ENCODE results near the gene KAZN.
"Not testable (repeated sequence)": the region's sequence is repeated elsewhere in the genome, so short reads cannot be mapped to it uniquely, and the experiment has no call there.

Gene KAZN

DNA sequence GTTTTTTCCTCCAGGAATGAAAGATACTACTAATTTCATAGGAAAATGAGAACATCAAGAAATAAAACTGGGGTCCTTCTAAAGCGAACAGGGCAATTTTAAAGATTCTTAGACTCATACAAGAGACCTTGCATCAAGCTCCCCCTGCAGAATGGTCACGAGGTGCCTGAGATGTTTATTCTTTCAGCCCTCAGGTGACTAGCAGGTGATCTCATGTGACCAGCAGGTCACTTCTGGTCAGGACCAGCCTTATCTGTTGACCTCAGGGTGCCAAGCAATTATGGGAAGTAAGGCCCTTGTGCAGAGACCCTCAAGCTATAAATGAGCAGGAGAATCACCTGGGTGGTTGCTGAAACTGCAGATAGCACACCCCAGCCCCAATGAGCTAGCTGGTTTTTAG lies 534.5 kb downstream of the KAZN start:
- no peaks in the 10 kb centered on the region for H3K4me1 ChIP-seq (ENCODE audit: control insufficient read depth in 1 of 2, insufficient read depth in 1 of 2, low read depth in 1 of 2, low read length in 1 of 2)
- H3K36me3 ChIP-seq, result no peaks in the 10 kb centered on the region
- no peak overlapping the region for H3K4me3 ChIP-seq (ENCODE audit: low read depth in 1 of 2, low read length in 1 of 2)
- H3K27ac ChIP-seq, result no peak overlapping the region
- TF ChIP-seq, protein P1, sequence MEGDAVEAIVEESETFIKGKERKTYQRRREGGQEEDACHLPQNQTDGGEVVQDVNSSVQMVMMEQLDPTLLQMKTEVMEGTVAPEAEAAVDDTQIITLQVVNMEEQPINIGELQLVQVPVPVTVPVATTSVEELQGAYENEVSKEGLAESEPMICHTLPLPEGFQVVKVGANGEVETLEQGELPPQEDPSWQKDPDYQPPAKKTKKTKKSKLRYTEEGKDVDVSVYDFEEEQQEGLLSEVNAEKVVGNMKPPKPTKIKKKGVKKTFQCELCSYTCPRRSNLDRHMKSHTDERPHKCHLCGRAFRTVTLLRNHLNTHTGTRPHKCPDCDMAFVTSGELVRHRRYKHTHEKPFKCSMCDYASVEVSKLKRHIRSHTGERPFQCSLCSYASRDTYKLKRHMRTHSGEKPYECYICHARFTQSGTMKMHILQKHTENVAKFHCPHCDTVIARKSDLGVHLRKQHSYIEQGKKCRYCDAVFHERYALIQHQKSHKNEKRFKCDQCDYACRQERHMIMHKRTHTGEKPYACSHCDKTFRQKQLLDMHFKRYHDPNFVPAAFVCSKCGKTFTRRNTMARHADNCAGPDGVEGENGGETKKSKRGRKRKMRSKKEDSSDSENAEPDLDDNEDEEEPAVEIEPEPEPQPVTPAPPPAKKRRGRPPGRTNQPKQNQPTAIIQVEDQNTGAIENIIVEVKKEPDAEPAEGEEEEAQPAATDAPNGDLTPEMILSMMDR (IDR thresholded peaks at IDR 0.05), result no peak
- H3K9me3 ChIP-seq, result no peaks in the 10 kb centered on the region
- H3K27me3 ChIP-seq, result peaks cover 37% of the 10 kb centered on the region

DNA sequence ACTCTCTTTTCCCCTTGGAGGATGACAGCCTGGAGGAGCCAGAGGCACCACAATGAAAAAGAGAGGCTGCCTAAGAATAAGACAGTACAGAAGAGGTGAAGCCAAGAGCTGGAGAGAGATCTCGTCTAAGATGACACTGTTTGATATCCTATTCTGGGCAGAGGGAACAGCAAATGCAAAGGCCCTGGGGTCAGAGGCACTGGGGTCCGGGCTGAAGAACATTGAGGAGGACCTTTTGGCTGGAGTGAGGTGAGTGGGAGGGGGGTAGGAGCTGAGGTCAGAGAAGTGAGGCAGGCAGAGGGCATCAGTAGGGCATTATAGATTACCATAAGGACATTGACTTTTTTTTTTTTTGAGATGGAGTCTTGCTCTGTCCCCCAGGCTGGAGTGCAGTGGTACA lies 535.8 kb downstream of the KAZN start:
- Histone ChIP-seq H3K27ac (no peak overlapping the region), H3K36me3 (no peaks in the 10 kb centered on the region), H3K9me3 (no peaks in the 10 kb centered on the region), H3K27me3 (peaks cover 37% of the 10 kb centered on the region), H3K4me3 (ENCODE audit: low read depth in 1 of 2, low read length in 1 of 2) (no peak overlapping the region), H3K4me1 (ENCODE audit: control insufficient read depth in 1 of 2, insufficient read depth in 1 of 2, low read depth in 1 of 2, low read length in 1 of 2) (no peaks in the 10 kb centered on the region)
- TF ChIP-seq, protein P1 (IDR thresholded peaks at IDR 0.05), result no peak

DNA sequence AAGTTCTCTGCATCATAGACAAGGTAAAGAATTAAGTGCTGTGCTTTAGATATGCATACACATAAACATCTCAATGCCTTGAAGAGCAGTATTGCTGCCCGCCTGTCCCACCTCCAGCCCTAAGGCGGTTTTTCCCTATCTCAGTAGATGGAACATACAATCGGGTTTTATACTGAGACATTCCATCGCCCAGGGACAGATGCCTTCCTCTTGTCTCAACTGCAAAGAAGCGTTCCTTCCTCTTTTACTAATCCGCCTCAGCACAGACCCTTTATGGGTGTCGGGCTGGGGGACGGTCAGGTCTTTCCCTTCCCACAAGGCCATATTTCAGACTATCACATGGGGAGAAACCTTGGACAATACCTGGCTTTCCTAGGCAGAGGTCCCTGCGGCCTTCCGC lies 537.1 kb downstream of the KAZN start:
- not testable (repeated sequence) for H3K36me3 ChIP-seq; H3K9me3 ChIP-seq; H3K4me3 ChIP-seq (ENCODE audit: low read depth in 1 of 2, low read length in 1 of 2); H3K4me1 ChIP-seq (ENCODE audit: control insufficient read depth in 1 of 2, insufficient read depth in 1 of 2, low read depth in 1 of 2, low read length in 1 of 2); H3K27ac ChIP-seq
- H3K27me3 ChIP-seq, result peaks cover 39% of the 10 kb centered on the region

DNA sequence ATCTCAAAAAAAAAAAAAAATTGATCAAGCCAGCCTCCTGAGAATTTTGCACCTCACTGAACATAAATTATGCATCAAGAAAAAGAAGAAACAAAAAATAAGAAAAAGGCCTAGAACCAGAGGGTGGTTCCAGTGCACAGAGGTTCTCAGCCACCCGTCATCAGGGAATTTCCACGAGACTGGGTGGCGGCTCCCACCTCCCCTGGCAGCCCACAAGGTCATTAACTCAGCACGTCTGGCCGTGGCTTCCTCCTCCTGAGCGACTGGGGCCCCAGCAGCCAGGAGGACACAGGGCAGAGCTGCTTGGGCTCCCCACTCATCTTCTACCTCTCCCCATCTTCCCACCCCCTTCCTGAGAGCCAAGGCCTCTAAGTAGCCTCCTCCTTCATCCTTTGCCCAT lies 539.3 kb downstream of the KAZN start:
- Histone ChIP-seq H3K27me3 (peaks cover 60% of the 10 kb centered on the region), H3K36me3 (no peaks in the 10 kb centered on the region), H3K27ac (no peak overlapping the region), H3K9me3 (no peaks in the 10 kb centered on the region), H3K4me3 (ENCODE audit: low read depth in 1 of 2, low read length in 1 of 2) (no peak overlapping the region), H3K4me1 (ENCODE audit: control insufficient read depth in 1 of 2, insufficient read depth in 1 of 2, low read depth in 1 of 2, low read length in 1 of 2) (no peaks in the 10 kb centered on the region)
- TF ChIP-seq, protein P1 (IDR thresholded peaks at IDR 0.05), result no peak

DNA sequence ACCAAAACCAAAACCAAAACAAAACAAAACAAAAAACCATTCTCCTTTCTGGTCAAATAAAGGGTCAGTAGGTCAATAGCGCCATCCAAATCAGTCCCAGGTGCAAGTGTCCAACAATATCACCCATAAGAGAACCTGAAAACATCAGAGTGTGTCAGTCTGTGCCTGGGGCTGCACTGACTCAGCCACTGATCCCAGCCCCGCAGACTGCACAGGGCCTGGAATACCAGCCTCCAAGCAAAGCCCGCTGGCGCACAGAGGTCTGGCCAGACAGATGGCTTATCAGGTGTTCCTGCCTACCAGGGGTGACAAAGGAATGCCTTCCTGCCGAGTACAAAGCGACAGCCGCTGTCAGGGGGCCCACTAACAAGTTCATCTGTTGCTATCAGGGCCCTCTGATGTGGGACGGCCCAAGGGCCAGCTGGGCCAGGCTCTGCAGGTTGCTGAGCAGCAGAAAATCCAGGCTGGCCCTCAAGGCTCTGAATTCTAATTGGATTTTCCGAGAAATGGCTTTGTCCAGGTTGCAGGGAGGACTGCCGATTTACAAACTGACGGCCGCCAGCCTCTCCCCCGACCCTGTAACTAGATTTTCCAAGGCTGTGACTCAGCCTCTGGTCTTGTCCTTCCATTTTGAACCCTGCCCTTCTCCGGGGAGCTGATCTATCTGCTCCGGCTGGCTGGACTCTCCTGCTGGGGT lies 541.3 kb downstream of the KAZN start:
- no peak overlapping the region for H3K4me3 ChIP-seq (ENCODE audit: low read depth in 1 of 2, low read length in 1 of 2)
- H3K27me3 ChIP-seq, result peaks cover 54% of the 10 kb centered on the region
- TF ChIP-seq, protein P1 (IDR thresholded peaks at IDR 0.05), result no peak
- no peaks in the 10 kb centered on the region for H3K4me1 ChIP-seq (ENCODE audit: control insufficient read depth in 1 of 2, insufficient read depth in 1 of 2, low read depth in 1 of 2, low read length in 1 of 2)
- no peaks in the 10 kb centered on the region for H3K9me3 ChIP-seq
- H3K27ac ChIP-seq, result no peak overlapping the region
- no peaks in the 10 kb centered on the region for H3K36me3 ChIP-seq

DNA sequence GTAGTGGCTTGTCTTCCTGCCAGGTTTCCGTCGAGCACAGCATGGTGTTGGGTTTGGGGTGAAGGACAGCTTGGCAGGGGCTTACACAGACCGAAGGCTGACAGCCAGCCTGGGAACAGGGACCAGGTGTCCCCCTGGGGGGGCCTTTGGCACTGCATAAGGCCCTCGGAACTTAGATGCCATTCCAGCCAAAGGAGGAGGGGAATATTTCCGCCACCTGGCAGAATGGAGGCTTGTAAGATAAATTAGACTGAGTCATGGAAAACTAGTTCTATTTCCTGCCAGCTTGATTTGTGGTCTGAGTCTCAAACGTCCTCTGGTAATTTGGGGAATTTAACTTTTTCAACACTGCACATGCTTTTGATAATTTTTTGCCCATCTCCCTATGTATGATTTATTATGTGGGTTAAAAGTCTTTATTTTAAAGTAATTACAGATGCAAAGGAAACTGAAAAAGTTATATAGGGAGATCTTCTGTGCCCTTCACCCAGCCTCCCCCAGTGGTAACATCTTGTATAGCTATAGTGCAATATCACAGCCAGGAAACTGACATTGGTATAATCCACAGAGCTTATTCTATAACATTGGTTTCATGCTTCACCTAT lies 543.6 kb downstream of the KAZN start:
- Histone ChIP-seq H3K4me3 (ENCODE audit: low read depth in 1 of 2, low read length in 1 of 2) (no peak overlapping the region), H3K36me3 (no peaks in the 10 kb centered on the region), H3K9me3 (no peaks in the 10 kb centered on the region), H3K27me3 (peaks cover 32% of the 10 kb centered on the region), H3K4me1 (ENCODE audit: control insufficient read depth in 1 of 2, insufficient read depth in 1 of 2, low read depth in 1 of 2, low read length in 1 of 2) (no peaks in the 10 kb centered on the region), H3K27ac (no peak overlapping the region)
- TF ChIP-seq, protein P1 (IDR thresholded peaks at IDR 0.05), result no peak
